Sigmoid colon (tissue), 4 donors: ENCODE results near the gene PEX6.

ENCODE experiments used
- EP300 ChIP-seq, 4 donors: sonication (generic); formaldehyde crosslinking; IDR thresholded peaks; one replicate each; pipeline ENCODE4 v1.6.1; 2017; ENCODE audit warnings: antibody characterized with exemption in 4 of 4
- POLR2A ChIP-seq, 2 donors: fragments of 450-650 bp; IDR thresholded peaks; one replicate each; pipeline ENCODE4 v1.6.1; 2016; ENCODE audit warnings: antibody characterized with exemption in 2 of 2, mild to moderate bottlenecking in 2 of 2, moderate library complexity in 2 of 2
- POLR2AphosphoS5 ChIP-seq, 4 donors: sonication (generic); formaldehyde crosslinking; IDR thresholded peaks; one replicate each; pipeline ENCODE4 v1.6.1; 2017; ENCODE audit warnings: antibody characterized with exemption in 4 of 4
- TF ChIP-seq, protein P1 (sequence below), 4 experiments: fragments of 450-650 bp in 3 of 4; fragments of 200-600 bp in 1 of 4; IDR thresholded peaks; one replicate each; pipeline ENCODE4 v1.5.1; 2016 to 2019; ENCODE audit warnings: antibody characterized with exemption in 4 of 4, mild to moderate bottlenecking in 3 of 4, moderate library complexity in 2 of 4

- TF ChIP-seq POLR2AphosphoS5 (IDR thresholded peaks at IDR 0.05) (no peak), POLR2A (IDR thresholded peaks at IDR 0.05) (no peak), EP300 (IDR thresholded peaks at IDR 0.05) (no peak)
- TF ChIP-seq, protein P1, sequence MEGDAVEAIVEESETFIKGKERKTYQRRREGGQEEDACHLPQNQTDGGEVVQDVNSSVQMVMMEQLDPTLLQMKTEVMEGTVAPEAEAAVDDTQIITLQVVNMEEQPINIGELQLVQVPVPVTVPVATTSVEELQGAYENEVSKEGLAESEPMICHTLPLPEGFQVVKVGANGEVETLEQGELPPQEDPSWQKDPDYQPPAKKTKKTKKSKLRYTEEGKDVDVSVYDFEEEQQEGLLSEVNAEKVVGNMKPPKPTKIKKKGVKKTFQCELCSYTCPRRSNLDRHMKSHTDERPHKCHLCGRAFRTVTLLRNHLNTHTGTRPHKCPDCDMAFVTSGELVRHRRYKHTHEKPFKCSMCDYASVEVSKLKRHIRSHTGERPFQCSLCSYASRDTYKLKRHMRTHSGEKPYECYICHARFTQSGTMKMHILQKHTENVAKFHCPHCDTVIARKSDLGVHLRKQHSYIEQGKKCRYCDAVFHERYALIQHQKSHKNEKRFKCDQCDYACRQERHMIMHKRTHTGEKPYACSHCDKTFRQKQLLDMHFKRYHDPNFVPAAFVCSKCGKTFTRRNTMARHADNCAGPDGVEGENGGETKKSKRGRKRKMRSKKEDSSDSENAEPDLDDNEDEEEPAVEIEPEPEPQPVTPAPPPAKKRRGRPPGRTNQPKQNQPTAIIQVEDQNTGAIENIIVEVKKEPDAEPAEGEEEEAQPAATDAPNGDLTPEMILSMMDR (IDR thresholded peaks at IDR 0.05), result no peak
Measured at GRCh38 chr6:42914546-42914945, 64.4 kb downstream of the PEX6 start.
